Measurements from ENCODE around the gene PLCH1. TPM values are rescaled to one million over a fixed set of nuclear protein-coding genes. Genes with fewer than 3 reads are reported as not detected.

The PLCH1 gene
- total RNA-seq, 1 donor from 2014 or later: 7.6 TPM

GRCh38 chr3:155741101-155741500, 3.8 kb downstream of the PLCH1 start:
- no peak for DNase-seq (ENCODE audit: extremely low spot score, unreplicated experiment)
- Mint-ChIP-seq H3K27ac (no peak overlapping the region), H3K36me3 (no peaks in the 10 kb centered on the region), H3K27me3 (peaks cover 6% of the 10 kb centered on the region), H3K4me1 (ENCODE audit: unreplicated experiment) (peaks cover 47% of the 10 kb centered on the region), H3K9me3 (no peaks in the 10 kb centered on the region), H3K4me3 (peak overlapping the region; percentile 1)
- no peak for TF ChIP-seq CTCF (conservative IDR thresholded peaks at IDR 0.05)

GRCh38 chr3:155739154-155739553, 5.7 kb downstream of the PLCH1 start:
- no peaks in the 10 kb centered on the region for H3K9me3 Mint-ChIP-seq
- no peak for DNase-seq (ENCODE audit: extremely low spot score, unreplicated experiment)
- H3K4me3 Mint-ChIP-seq: no peak overlapping the region
- no peaks in the 10 kb centered on the region for H3K36me3 Mint-ChIP-seq
- peak; percentile 50 for TF ChIP-seq CTCF (conservative IDR thresholded peaks at IDR 0.05)
- H3K27me3 Mint-ChIP-seq: no peaks in the 10 kb centered on the region
- peak overlapping the region; percentile 6 for H3K27ac Mint-ChIP-seq
- peaks cover 36% of the 10 kb centered on the region for H3K4me1 Mint-ChIP-seq (ENCODE audit: unreplicated experiment)

GRCh38 chr3:155738580-155739076, 6.2 kb downstream of the PLCH1 start:
- H3K9me3 Mint-ChIP-seq: no peaks in the 10 kb centered on the region
- H3K4me1 Mint-ChIP-seq (ENCODE audit: unreplicated experiment): peaks cover 33% of the 10 kb centered on the region
- no peaks in the 10 kb centered on the region for H3K27me3 Mint-ChIP-seq
- peak overlapping the region; percentile 67 for H3K27ac Mint-ChIP-seq
- no peak for DNase-seq (ENCODE audit: extremely low spot score, unreplicated experiment)
- no peak for TF ChIP-seq CTCF (conservative IDR thresholded peaks at IDR 0.05)
- H3K36me3 Mint-ChIP-seq: peaks cover 2% of the 10 kb centered on the region
- no peak overlapping the region for H3K4me3 Mint-ChIP-seq

GRCh38 chr3:155737844-155738460, 6.9 kb downstream of the PLCH1 start:
- Mint-ChIP-seq H3K4me3 (peak overlapping the region; percentile 73), H3K27me3 (no peaks in the 10 kb centered on the region), H3K4me1 (ENCODE audit: unreplicated experiment) (peaks cover 29% of the 10 kb centered on the region), H3K9me3 (no peaks in the 10 kb centered on the region), H3K36me3 (peaks cover 4% of the 10 kb centered on the region), H3K27ac (peak overlapping the region; percentile 67)
- TF ChIP-seq CTCF (conservative IDR thresholded peaks at IDR 0.05): no peak
- DNase-seq (ENCODE audit: extremely low spot score, unreplicated experiment): no peak

GRCh38 chr3:155736381-155736780, 8.5 kb downstream of the PLCH1 start:
- H3K4me1 Mint-ChIP-seq (ENCODE audit: unreplicated experiment): peaks cover 21% of the 10 kb centered on the region

More at GRCh38 chr3:155736381-155736780, 8.5 kb downstream of the PLCH1 start:
- Mint-ChIP-seq H3K27ac (no peak overlapping the region), H3K36me3 (peaks cover 4% of the 10 kb centered on the region), H3K9me3 (no peaks in the 10 kb centered on the region), H3K4me3 (no peak overlapping the region), H3K27me3 (no peaks in the 10 kb centered on the region)
- DNase-seq (ENCODE audit: extremely low spot score, unreplicated experiment): no peak
- no peak for TF ChIP-seq CTCF (conservative IDR thresholded peaks at IDR 0.05)
